ENCODE measurements around the gene IMPDH1.

GRCh38 chr7:128447941-128448564 is 38.3 kb upstream of the IMPDH1 start:
- TF ChIP-seq, protein P1, sequence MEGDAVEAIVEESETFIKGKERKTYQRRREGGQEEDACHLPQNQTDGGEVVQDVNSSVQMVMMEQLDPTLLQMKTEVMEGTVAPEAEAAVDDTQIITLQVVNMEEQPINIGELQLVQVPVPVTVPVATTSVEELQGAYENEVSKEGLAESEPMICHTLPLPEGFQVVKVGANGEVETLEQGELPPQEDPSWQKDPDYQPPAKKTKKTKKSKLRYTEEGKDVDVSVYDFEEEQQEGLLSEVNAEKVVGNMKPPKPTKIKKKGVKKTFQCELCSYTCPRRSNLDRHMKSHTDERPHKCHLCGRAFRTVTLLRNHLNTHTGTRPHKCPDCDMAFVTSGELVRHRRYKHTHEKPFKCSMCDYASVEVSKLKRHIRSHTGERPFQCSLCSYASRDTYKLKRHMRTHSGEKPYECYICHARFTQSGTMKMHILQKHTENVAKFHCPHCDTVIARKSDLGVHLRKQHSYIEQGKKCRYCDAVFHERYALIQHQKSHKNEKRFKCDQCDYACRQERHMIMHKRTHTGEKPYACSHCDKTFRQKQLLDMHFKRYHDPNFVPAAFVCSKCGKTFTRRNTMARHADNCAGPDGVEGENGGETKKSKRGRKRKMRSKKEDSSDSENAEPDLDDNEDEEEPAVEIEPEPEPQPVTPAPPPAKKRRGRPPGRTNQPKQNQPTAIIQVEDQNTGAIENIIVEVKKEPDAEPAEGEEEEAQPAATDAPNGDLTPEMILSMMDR (IDR thresholded peaks at IDR 0.05), result no peak
- no peak for TF ChIP-seq POLR2A (IDR thresholded peaks at IDR 0.05)
- no peak for TF ChIP-seq EP300 (IDR thresholded peaks at IDR 0.05)
- TF ChIP-seq POLR2AphosphoS5 (IDR thresholded peaks at IDR 0.05), result no peak
